ENCODE results near the gene ARHGAP6. TPM values are rescaled to one million over a fixed set of nuclear protein-coding genes. Genes with fewer than 3 reads are reported as not detected.

The ARHGAP6 gene
- polyA plus RNA-seq, 3 donors: 0.31 to 1.1 (median 0.40) TPM

DNA sequence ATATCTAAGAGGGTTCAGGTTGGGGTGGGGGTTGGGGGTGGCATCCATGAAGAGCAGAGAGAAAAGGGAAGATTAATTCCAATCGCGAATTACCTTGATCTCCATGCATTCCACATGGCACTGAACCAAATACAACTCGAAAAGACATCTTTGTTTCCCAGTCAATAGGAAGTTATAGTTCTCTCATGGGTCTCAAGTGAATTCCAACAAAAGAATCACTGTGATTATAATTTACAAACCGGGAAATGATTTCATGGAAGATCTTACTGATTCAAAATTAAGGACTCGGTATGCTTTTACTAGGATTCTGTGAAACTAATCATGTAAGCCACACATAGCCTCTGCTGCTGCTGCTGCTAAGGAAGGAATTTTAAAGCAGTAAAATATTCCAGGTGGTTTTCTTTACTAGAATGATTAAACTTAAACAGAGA lies 399.1 kb downstream of the ARHGAP6 start:
- Histone ChIP-seq H3K4me3 (replicated peaks in 1 of 3; ENCODE audit: low read depth in 2 of 3, low read length in 3 of 3) (no peak overlapping the region), H3K27ac (ENCODE audit: low read depth in 1 of 2, low read length in 2 of 2) (no peak overlapping the region), H2AFZ (ENCODE audit: insufficient read depth, low read depth, low read length, poor library complexity, severe bottlenecking) (no peak overlapping the region), H3K79me2 (ENCODE audit: insufficient read depth, low read length) (no peaks in the 10 kb centered on the region), H3K36me3 (replicated peaks in 1 of 2; ENCODE audit: control insufficient read depth in 1 of 2, insufficient read depth in 2 of 2, low read length in 2 of 2) (no peaks in the 10 kb centered on the region), H4K20me1 (ENCODE audit: insufficient read depth, low read length) (no peaks in the 10 kb centered on the region), H3K9me3 (replicated peaks in 1 of 2; ENCODE audit: control insufficient read depth in 1 of 2, insufficient read depth in 1 of 2, low read length in 2 of 2) (no peaks in the 10 kb centered on the region), H3K4me2 (replicated peaks; ENCODE audit: extremely low read depth, low read length, poor library complexity, severe bottlenecking) (no peak overlapping the region), H3K9ac (ENCODE audit: insufficient read depth, low read length, poor library complexity, severe bottlenecking) (no peak overlapping the region), H3K4me1 (ENCODE audit: control insufficient read depth in 1 of 2, insufficient read depth in 2 of 2, low read length in 2 of 2) (no peaks in the 10 kb centered on the region), H3K27me3 (ENCODE audit: control insufficient read depth in 2 of 2, insufficient read depth in 2 of 2, low read length in 2 of 2) (no peaks in the 10 kb centered on the region)
- no peaks in the 10 kb centered on the region for H3K4me1 Mint-ChIP-seq
- intact Hi-C loops (cut with micrococcal nuclease): no loop called here
- no CpG with 5 or more reads among the region's 5 CpGs for WGBS (ENCODE audit: insufficient coverage)
- H3K27ac Mint-ChIP-seq: no peak overlapping the region
- no peak for TF ChIP-seq CTCF (IDR thresholded peaks at IDR 0.05)
- H3K27me3 Mint-ChIP-seq (ENCODE audit: low read depth in 3 of 3): peaks cover 0 to 3% (median 1%) of the 10 kb centered on the region in 3 donors
- H3K4me3 Mint-ChIP-seq: no peak overlapping the region
- H3K36me3 Mint-ChIP-seq: no peaks in the 10 kb centered on the region
- H3K9me3 Mint-ChIP-seq: peaks cover 0 to 4% (median 0%) of the 10 kb centered on the region in 7 donors
- DNase-seq: no peak

GRCh38 chrX:11265352-11265751 lies 400.4 kb downstream of the ARHGAP6 start:
- Histone ChIP-seq H3K4me1 (ENCODE audit: control insufficient read depth in 1 of 2, insufficient read depth in 2 of 2, low read length in 2 of 2) (no peaks in the 10 kb centered on the region), H3K4me2 (replicated peaks; ENCODE audit: extremely low read depth, low read length, poor library complexity, severe bottlenecking) (no peak overlapping the region), H3K9ac (ENCODE audit: insufficient read depth, low read length, poor library complexity, severe bottlenecking) (no peak overlapping the region), H3K27me3 (ENCODE audit: control insufficient read depth in 2 of 2, insufficient read depth in 2 of 2, low read length in 2 of 2) (no peaks in the 10 kb centered on the region), H2AFZ (ENCODE audit: insufficient read depth, low read depth, low read length, poor library complexity, severe bottlenecking) (no peak overlapping the region), H3K27ac (ENCODE audit: low read depth in 1 of 2, low read length in 2 of 2) (no peak overlapping the region), H4K20me1 (ENCODE audit: insufficient read depth, low read length) (no peaks in the 10 kb centered on the region), H3K9me3 (replicated peaks in 1 of 2; ENCODE audit: control insufficient read depth in 1 of 2, insufficient read depth in 1 of 2, low read length in 2 of 2) (no peaks in the 10 kb centered on the region), H3K36me3 (replicated peaks in 1 of 2; ENCODE audit: control insufficient read depth in 1 of 2, insufficient read depth in 2 of 2, low read length in 2 of 2) (no peaks in the 10 kb centered on the region), H3K79me2 (ENCODE audit: insufficient read depth, low read length) (no peaks in the 10 kb centered on the region), H3K4me3 (replicated peaks in 1 of 3; ENCODE audit: low read depth in 2 of 3, low read length in 3 of 3) (no peak overlapping the region)
- intact Hi-C loops (cut with micrococcal nuclease): no loop called here
- no peaks in the 10 kb centered on the region for H3K4me1 Mint-ChIP-seq
- TF ChIP-seq CTCF (IDR thresholded peaks at IDR 0.05): no peak
- no peak for DNase-seq
- peaks cover 0 to 4% (median 0%) of the 10 kb centered on the region in 7 donors for H3K9me3 Mint-ChIP-seq
- H3K4me3 Mint-ChIP-seq: no peak overlapping the region
- no peak overlapping the region for H3K27ac Mint-ChIP-seq
- H3K27me3 Mint-ChIP-seq (ENCODE audit: low read depth in 3 of 3): peaks cover 0 to 3% (median 1%) of the 10 kb centered on the region in 3 donors
- no peaks in the 10 kb centered on the region for H3K36me3 Mint-ChIP-seq
- WGBS (ENCODE audit: insufficient coverage): 0% methylated on average over 1 of the region's 3 CpGs
